Measurements from ENCODE around the gene TUBB2A. TPM values are rescaled to one million over a fixed set of nuclear protein-coding genes. Genes with fewer than 3 reads are reported as not detected.

The TUBB2A gene
- total RNA-seq = 26.1 and 36.0 TPM in 2 replicates

DNA sequence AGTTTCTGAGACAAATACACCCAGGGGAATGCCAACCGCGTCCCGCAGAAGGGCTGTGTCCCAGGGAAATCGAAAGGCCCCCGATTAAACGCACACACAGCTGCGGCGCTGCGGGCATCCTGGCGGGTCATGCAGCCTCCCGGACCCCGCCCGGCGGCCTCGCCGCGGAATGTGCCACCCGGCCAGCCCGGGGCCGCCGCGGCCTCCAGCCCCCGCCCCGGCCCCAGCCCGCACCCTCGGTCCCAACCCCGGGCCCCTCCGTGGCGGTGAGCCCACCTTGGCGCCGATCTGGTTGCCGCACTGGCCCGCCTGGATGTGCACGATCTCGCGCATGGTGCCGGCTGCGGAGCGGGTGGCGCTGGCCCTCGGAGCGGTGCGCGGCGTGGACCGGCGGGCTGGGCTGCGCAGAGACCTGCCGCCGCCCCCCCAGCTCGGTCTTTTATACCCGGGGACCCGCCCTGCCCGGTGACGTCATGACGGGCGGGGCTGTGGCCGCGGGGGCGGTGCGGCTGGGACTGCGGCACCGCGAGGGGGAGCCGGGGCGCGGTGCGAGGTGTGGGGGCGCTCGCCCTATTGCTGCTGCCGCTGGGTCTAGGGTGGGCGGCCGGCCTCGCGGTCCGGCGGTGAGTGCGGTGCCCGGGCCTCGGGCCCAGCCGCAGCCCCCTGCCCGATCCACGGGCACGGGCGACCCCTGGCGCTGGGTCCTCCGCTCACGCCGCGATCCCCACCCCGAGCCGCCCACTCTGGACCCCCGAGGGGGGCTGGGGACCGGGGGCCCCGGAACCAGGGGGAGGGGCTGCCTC, at the start of gene TUBB2A:
TUBB2A (minus strand) TSS at position 414 of the 803 bp plus-strand sequence; CDS start at position 333, 81 bp downstream.

DNA sequence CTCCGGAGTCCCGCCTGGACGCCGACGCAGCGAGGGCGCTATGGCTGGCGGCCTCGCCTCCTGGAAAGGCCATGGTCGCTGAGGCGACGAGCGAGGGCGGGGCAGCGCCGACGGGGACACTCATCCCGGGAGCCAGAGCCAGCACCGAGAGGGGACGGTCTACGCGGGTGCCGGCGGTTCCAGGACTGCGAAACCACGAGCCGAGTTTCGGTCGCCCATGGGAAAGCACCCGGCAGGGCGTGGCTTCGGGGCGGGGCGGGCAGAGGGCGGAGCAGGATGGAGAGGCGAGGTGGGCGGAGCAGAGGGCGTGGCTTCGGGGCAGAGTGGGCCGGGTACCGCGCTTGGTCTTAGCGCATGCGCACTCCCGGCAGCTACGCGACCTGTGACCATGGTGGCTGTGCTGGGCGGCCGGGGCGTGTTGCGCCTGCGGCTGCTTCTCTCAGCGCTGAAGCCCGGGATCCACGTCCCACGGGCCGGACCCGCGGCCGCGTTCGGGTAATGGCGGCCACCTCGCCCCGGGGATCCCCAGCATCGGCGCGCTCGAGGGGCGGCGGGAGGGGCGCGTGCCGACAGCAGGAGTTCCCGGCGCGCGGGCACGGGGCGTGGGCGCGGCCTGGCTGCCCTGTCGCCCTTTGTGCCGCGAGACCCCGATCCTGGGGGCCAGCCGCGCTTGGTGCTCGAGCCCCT, 38.8 kb downstream of the TUBB2A start, which contains the start of gene BPHL:
BPHL (plus strand) TSS at position 359 of the 687 bp plus-strand sequence; CDS start at position 389, 30 bp downstream.

Other genes with a start within 250 kb of the TUBB2A start
- 96.1 and 114 TPM in 2 replicates for gene SERPINB6, start 186.0 kb downstream of the TUBB2A start, total RNA-seq
- 14.6 and 19.7 TPM in 2 replicates for gene NQO2, start 157.7 kb downstream of the TUBB2A start, total RNA-seq
- gene RIPK1, start 89.0 kb downstream of the TUBB2A start, total RNA-seq = 27.5 and 27.6 TPM in 2 replicates
- gene BPHL, start 38.8 kb downstream of the TUBB2A start, total RNA-seq = 9.3 and 11.0 TPM in 2 replicates
- 0.60 and 1.6 TPM in 2 replicates for gene TUBB2B, start 70.1 kb upstream of the TUBB2A start, total RNA-seq
- gene PSMG4, start 101.4 kb upstream of the TUBB2A start, total RNA-seq = 31.1 and 42.5 TPM in 2 replicates